Islet of Langerhans (tissue), 1 donor: Measurements from ENCODE around the gene BET1L.

ENCODE experiments used
- FAIRE-seq: peaks from one replicate; lab custom pipeline; 2011; peaks lifted over from hg19 to GRCh38; lab: Jason Lieb, UNC

BET1L gene

DNA sequence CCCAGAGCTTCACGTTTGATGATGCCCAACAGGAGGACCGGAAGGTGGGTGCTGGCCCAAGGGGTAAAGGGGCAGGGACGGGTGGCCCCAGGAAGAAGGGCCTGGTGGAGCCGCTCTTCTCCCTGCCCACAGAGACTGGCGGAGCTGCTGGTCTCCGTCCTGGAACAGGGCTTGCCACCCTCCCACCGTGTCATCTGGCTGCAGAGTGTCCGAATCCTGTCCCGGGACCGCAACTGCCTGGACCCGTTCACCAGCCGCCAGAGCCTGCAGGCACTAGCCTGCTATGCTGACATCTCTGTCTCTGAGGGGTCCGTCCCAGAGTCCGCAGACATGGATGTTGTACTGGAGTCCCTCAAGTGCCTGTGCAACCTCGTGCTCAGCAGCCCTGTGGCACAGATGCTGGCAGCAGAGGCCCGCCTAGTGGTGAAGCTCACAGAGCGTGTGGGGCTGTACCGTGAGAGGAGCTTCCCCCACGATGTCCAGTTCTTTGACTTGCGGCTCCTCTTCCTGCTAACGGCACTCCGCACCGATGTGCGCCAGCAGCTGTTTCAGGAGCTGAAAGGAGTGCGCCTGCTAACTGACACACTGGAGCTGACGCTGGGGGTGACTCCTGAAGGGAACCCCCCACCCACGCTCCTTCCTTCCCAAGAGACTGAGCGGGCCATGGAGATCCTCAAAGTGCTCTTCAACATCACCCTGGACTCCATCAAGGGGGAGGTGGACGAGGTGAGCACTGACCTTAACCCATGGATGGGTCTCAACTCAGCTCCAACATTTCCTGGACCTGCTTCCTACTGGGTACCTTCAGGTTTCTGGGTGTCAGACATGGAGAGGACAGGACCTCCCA lies 2.3 kb upstream of the BET1L start:
- FAIRE-seq, result no peak

DNA sequence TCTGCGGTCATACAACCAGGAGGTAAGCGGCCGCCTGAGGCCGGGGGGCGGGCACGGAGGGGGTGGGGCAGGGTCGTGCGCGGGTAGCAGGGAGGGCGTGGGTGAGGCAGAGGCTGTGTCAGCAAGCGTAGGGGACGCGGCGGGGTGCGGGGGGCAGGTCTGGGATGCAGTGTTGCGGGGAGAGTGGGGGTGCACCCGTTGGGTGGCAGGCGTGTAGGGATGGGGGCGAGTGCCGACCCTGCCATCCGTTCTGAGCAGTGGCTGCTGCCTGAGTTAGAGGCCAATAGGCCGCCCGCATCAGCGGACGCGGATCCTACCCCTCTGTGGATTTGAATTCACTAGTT lies 1.7 kb upstream of the BET1L start:
- FAIRE-seq, result no peak

DNA sequence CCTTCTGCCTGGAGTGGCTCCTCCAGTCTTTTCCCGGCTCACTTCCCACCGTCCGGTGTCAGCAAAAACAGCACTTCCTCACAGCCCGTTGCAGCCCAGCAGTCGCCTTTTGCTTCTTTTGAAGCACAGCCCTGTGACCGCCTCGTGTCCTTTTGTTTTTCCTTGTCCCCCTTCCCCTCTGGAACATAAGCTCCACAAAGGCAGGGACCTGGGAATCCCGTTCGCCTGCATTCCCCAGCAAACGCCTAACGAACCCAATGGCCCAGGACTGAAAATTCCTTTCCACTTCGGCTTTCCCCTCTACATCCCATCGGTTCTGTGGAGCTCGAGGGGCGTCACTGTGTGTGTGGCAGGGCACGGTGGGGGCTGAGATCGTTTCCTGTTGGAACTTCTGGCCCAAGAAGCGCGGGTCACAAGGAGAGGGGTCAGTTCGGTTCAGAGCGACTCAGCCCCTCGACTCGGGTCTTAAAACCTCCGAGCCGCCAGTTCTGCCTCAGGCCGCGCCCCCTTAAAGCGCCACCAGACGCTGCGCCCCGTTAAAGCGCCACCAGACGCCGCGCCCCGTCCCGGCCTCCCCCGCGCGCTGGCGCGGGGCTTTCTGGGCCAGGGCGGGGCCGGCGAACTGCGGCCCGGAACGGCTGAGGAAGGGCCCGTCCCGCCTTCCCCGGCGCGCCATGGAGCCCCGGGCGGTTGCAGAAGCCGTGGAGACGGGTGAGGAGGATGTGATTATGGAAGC lies 1.1 kb upstream of the BET1L start:
- FAIRE-seq, result no peak

DNA sequence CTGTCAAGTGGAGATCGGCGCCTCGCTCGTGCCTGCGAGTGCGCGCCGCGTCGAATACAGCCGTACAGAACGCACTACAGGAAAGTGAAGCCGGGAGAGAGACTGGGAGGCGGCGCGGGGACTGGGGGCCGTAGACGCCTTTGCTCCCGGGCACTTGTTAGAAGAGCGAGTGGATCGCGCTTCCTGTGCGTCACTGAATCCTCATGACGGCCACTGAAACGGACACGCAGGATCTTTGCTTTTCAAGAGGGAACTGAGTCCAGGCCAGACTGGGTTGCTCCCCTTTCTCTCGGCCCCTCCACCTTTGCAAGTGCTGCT lies 623 bp upstream of the BET1L start:
- FAIRE-seq, result no peak

DNA sequence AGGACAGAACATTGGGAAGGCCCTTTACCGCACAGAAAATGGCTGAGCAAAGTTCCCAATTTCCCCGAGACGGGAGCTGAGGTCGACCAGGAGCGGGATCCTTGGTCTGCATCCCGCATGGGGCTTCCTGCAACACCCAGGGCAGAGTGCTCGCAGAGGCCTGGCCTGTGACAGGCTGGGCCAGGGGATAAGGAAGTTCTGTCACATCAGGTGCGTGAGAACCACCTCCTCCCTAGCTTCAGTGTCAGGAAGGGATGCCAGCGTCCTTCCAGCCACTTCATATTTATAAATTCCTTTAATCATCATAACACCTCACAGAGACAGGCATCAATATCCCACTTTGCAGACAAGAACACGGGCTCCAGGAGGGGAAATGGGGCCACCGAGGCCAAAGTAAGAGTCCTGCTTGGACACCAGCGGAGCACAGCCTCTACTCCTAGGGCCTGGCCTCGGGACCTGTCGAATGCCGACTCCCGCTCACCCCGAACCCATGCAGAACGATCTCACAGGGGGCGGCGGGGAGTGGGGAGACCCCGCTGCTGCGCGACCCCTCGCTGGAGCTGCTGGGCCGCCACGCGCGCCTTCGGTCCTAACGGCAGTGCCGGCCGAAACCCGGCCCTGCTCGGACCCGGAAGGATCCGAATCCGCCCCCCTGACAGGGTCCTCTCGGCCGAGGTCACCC lies 532 bp downstream of the BET1L start:
- no peak for FAIRE-seq

DNA sequence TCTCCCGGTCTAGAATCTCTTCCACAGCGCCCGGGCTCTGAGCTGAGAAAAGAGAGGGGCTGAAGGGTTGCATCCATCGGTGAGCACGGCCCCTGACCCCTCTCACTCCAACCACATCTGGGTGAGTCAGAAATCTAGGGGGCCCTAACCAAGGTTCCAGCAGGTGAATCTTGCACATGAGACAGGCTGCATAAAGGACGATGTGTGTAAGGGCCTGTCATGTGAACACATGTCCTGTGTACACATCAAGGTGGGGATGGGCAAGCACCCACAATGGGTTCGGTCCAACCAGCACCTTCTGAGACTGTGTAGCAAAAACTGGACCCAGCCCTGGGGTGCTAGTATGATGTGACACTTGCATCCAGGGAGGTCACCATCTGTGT lies 1.2 kb downstream of the BET1L start:
- no peak for FAIRE-seq

DNA sequence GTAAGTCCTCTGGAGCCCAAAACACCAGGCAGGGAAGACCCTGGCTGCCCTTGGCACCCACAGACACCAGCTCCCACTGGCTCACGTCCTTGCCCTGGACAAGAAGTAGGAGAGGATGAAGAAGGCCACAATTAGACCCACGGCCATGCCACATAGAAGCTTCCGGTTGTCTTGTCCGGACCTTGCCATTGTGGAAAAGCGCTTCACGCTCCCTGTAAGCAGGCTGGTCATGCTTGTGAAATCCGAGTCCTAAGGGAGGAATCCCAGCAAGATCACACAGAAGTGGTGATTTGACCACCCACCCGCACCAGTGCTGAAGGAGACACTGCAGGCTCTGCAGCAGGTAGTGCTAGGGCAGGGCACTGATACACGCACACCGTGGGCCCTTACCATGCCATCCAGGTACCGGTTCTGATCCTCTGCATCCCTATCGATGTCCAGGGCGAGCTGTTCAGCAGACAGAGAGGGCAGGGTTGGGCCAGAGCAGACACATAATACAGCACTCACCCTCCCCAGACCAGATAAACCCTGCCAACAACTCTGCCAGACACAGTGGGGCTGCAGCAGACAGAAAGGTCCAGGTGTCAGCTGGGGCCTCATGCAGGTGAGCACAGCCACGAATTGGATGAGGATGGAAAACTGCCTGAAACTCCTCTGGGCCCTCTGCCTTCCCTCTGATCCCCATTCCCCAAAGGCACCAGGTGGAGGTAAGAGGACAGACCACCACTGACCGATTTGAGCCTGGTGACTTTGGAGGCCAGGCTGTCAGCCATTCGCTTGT lies 1.8 kb downstream of the BET1L start:
- no peak for FAIRE-seq

DNA sequence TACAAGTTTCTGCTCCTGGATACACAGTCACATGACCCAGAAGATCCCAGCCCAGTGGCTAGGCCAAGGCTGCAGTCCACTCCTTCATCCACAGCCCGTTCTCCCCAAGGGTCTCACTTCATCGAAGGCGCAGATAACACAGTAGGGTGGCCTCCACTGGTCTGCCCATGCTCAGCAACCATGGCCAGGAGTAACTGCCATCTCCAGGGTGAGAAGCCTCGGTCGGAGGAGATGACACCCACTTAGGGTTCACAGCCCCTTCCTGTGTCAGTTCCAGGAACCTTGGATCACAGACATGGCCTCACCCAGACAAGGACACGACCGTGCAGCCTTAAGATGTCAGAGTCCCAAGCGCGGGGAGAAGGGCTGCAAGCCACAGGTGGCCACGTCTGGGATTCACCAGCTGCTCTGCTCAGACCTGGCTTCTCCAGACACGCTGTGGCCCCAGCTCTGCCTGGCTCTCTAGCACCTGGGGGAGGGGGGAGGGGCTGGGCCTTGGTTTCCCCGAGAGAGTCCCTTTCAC lies 2.6 kb downstream of the BET1L start:
- FAIRE-seq, result no peak

DNA sequence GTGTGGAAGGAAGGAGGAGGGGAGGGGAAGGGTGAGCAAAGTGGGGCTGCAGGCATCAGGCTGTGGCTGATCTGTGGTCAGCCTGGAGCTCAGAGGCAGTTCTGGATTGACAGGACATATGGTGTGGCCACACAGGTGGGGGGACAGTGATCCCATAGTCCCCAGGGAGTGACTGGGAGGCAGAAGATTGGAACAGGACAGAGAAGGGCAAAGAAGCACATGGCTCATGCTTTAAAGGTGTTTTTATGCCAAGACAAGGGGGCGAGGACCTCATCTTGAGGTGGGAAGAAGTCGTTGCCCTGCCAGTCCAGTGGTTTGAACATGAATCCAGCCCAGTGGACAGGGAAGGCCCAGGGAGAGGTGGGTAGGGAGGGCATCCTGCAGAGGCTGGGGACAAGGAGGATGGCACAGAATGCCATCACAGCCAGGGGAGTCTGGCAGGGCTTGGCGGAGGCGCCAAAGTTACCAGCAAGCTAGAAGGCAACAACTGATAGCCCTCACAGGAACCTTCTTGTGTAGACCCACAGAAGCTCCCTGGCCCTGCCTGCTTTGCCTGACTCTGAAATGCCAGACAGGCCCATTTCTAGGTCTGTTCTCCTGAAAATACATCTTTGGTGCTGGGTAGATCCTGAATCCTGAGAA lies 3.1 kb downstream of the BET1L start:
- no peak for FAIRE-seq

DNA sequence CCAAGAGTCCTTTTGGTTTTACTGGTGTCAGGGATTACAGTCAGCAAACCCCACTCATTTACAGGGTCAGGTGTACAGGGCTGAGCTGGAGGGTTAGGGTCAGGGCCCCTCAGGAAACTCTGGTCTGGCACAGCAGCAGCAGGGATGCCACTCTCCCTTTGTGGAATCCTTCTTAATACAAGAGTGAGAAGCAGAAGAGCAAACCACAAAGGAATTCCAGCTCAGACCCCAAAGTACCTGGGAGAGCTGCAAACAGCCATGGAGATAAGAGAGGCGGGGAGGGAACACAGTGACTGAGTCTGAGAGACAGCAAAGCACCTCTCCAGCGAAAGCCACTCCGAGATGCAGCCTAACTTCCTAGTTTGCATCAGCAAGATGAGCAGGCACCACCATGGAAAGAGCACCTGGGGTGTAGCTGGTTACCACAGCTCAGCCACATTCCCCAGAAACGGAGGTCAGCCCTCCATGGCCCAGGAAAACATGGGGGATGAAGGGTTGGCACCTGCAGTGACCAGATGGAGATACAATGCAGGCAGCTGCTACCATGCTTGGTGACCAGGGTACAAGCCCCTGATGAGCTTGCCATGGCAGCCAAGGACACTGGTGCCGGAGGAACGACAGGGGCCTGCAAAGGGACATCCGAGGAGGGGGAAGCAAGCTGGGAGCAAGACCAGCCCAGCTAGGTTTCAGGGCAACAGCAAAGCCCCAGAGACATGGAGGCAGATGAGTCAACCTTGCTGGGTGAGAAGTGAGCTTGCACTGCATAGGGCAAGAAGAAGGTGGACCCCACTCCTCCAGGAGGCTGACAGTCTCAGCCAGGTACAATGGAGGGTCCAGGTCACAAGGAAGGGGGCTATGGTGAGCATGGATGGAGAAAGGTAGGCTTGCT lies 3.9 kb downstream of the BET1L start:
- no peak for FAIRE-seq

DNA sequence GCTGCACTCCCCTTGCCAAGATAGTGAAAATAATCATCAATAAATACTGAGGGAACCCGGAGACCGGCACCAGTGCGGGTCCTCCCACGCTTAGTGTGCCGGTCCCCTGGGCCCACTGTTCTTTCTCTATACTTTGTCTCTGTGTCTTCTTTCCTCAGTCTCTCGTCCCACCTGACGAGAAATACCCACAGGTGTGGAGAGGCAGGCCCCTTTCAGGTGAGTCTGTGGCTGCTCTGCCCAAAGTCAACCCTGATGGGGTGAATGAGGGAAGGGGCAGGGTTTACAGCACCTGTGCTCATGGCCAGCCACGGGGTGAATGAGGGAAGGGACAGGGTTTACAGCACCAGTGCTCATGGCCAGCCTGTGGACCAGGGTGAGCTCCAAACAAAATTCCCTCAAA lies 4.7 kb downstream of the BET1L start:
- no peak for FAIRE-seq

DNA sequence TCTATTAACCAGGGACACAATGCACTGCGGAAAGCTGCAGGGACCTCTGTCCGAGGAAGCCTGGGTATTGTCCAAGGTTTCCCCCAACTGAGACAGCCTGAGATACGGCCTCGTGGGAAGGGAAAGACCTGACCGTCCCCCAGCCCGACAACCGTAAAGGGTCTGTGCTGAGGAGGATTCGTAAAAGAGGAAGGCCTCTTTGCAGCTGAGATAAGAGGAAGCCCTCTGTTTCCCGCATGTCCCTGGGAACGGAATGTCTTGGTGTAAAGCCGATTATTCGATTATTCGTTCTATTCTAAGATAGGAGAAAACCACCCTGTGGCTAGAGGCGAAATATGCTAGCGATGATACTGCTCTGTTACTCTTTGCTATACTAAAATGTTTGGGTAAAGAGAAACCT lies 5.2 kb downstream of the BET1L start:
- no peak for FAIRE-seq

DNA sequence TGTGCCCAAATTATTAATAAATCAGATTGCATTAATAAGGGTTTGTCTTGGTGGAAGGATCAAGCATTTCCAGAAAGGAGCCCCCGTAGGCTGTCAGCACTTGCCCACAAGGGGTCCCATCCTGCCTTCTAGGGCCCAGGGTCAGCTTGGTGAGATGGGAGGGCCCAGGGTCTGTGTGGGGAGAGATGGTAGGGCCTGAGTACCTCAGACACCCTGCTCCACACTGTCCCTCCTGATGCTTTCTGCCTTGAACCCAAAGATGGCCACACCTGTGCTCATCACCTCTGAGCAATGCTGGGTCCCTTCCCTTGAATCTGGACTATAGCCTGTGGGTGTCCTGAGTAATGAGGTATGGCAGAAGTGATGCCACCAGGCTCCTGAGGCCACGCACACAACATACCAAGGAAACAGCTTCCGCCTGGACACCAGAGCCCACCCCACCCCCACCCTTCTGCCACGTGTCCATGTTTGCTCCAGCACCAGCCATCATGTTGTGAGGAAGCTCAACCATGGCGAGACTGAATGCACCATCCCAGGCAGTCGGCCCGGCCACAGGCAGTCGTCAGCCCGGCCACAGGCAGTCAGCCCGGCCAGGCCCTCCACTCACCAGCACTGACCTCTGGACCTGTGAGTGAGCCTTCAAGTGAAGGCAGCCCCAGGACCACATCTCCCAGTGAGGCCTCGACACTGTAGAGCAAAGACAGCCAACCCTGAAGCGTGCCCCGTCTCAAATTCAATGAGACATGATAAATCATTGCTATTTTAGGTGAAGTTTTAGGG lies 6.8 kb downstream of the BET1L start:
- FAIRE-seq, result no peak

DNA sequence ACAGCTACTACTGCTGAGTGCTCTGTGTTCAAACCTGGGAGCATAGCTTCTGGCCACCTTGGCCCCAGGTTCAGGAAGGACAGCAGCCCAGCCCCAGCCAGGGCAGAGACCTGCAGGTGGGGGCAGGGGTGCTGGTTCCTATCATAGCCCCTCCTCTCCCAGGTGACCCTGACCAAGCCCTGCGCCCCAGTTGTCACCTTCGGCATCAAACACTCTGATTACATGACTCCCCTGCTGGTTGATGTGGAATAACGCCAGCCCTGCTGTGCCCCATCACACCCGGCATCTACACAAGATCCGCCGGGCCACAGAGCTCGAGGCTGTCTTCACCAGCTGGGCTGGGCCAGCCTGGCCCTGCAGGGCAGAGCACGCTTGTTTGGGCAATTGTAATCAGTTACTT lies 7.4 kb downstream of the BET1L start:
- FAIRE-seq, result no peak

DNA sequence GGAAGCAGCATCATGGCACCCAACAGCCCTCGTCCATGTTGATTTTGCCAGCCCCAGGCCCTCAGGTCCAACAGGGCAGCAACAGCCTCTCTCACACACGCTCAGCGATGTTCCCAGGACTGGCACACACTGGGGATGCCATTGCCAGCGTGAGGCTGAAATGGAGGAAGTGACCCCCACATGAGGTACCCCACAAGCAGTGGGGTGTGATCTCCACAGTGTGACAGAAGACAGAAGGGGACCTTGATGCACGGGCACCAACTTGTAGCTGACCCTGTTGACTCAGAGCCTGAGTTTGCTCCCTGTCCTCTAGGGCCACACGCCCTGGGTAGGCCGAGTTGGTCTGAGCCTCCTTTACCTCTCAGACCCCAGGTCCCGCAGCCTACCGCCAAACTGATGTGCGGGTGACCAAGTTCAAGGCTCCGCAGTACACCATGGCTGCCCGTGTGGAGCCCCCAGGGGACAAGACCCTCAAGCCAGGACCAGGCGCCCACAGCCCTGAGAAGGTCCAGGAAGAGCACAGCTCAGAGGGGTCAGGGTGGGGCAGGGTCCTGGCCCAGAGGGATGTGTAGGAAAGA lies 8.1 kb downstream of the BET1L start:
- FAIRE-seq, result no peak

DNA sequence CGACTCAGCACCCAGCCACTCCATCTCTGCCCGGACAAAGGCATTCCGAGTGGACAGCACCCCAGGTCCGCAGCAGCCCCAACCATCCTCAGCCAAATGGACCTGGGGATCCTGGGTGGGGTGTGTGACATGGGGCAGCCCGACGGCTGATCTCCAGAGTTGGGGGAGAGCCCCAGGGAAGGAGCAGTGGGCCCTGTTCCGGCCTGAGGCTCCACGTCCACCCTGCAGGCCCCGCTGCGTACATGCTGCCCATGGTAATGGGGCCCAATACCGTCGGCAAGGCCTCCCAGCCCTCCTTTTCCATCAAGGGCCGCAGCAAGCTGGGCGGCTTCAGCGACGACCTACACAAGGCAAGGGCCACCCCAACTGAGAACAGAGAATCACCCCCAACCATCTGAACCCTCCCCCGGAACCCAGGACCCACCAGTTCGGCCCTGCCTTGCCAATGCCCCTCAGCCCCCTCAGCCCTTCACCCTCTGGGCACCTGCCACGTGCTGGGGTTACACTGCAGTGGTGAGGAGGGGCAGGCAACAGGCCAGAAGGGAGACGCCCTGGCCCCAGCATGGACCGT lies 8.9 kb downstream of the BET1L start:
- FAIRE-seq, result no peak

DNA sequence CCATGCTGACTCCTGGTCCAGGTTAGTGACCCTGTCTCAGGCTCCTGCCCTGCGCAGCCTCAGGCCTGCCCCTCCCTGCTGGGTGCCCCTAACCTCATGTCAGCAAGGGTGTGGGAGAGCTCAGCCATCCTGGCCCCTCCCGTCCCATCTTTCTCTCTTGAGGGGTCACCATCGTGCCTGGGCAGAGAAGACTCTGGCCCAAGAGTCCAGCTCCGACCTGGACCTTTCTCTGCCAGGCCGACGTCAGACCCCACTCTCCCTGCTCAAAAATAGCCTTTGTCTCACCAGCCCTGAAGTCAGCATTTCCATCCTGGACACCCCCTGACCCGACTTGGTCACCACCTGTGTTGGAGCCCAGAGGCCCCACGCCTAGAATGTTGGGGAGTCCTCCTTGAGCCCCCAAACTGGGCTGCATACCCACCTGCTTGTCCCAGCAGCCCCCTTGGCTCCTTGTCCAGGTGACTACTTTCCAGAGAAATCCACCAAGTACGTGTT lies 9.4 kb downstream of the BET1L start:
- no peak for FAIRE-seq

DNA sequence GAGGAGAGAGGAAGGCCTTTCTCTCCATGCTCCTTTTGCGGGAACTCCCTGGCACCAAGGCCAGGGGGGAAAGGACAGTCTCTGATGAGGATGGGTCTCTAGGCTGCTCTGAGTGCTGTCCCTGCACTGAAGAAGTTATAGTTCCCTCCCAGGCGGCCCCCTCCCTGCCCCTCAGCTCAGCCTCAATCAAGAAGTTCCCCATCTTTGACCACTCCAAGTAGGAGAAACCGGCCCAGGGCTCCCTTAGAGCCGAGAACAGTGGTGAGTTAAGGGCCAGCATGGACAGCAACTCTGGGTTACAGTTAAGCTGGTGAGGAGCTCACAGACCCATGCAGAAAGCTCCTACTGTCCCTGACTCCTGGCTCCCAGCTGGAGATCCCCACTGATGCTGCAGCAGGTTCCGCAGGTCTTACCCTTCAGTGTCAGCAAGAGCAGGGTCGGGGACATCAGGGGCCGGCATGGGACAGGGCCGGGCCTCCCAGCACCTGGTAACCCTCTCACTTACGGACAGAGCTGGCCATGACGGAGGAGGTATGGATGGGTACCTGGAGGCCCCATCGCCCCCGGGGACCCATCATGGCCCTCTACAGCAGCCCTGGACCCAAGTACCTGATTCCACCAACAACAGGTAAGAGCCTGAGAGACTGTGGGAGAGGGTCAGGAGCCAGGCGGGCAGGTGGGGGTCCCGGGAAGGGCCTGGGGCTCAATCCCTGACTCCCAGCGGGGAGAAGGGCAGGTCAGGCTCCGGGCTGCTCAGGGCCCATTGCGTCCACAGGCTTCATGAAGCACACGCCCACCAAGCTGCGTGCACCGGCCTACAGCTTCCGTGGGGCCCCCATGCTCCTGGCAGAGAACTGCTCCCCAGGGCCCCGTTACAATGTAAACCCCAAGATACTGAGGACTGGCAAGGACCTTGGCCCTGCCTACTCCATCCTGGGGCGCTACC lies 10.1 kb downstream of the BET1L start:
- FAIRE-seq, result no peak
